RWPE2 (cell line): ENCODE data around the gene DDAH1.

ENCODE experiments used
- ATAC-seq: fragments of 200-7000 bp; cut with Tn5 transposase; 3 replicates; pipeline ENCODE4 v1.9.1; 2021; ENCODE audit warnings: low read depth
- DNase-seq: peaks from one replicate; pipeline ENCODE4 v3.0.0-alpha.2; 2020; ENCODE audit warnings: low spot score
- H3K27ac ChIP-seq: fragments of 450-650 bp; 2 replicates; pipeline ENCODE4 v1.5.1; 2017; ENCODE audit warnings: mild to moderate bottlenecking; ENCODE audit not compliant: poor library complexity, severe bottlenecking
- H3K27me3 ChIP-seq: fragments of 250-450 bp; sonication (Bioruptor Pico); 2 replicates; pipeline ENCODE4 v1.5.1; 2021; ENCODE audit warnings: mild to moderate bottlenecking, moderate library complexity; ENCODE audit not compliant: insufficient read depth, poor library complexity, severe bottlenecking
- H3K36me3 ChIP-seq: fragments of 250-450 bp; sonication (Bioruptor Pico); 2 replicates; pipeline ENCODE4 v1.5.1; 2020; ENCODE audit warnings: low read depth, mild to moderate bottlenecking, moderate library complexity
- H3K4me1 ChIP-seq: fragments of 250-450 bp; sonication (Bioruptor Pico); 2 replicates; pipeline ENCODE4 v1.5.1; 2021; ENCODE audit warnings: mild to moderate bottlenecking, moderate library complexity; ENCODE audit not compliant: insufficient read depth, poor library complexity, severe bottlenecking
- H3K4me3 ChIP-seq: fragments of 250-450 bp; sonication (Bioruptor Pico); 2 replicates; pipeline ENCODE4 v1.5.1; 2021; ENCODE audit warnings: mild to moderate bottlenecking, moderate library complexity; ENCODE audit not compliant: severe bottlenecking
- H3K9me3 ChIP-seq: fragments of 250-450 bp; sonication (Bioruptor Pico); 2 replicates; pipeline ENCODE4 v1.5.1; 2021; ENCODE audit warnings: mild to moderate bottlenecking, moderate library complexity; ENCODE audit not compliant: severe bottlenecking
- TF ChIP-seq, protein P1 (sequence below): fragments of 450-650 bp; IDR thresholded peaks from one replicate; pipeline ENCODE4 v1.5.1; 2017; ENCODE audit warnings: mild to moderate bottlenecking, moderate library complexity; ENCODE audit not compliant: poor library complexity, severe bottlenecking

Gene DDAH1

DNA sequence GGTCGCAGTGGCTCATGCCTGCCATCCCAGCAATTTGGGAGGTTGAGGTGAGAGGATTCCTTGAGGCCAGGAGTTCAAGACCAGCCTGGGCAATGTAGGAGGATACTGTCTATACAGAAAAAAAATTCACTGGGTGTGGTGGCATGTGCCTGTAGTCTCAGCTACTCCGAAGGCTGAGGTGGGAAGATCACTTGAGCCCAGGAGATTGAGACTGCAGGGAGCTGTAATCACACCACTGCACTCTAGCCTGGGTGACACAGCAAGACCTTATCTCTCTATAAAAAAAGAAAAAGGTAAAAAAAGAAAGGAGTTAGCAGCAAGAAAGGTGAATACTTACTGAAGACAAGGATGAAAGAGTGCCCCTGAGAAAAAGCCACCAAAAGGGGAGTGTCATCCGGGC lies 164.8 kb downstream of the DDAH1 start:
- ATAC-seq = no peak
- Histone ChIP-seq H3K4me1 (peaks cover 29% of the 10 kb centered on the region), H3K27me3 (no peaks in the 10 kb centered on the region), H3K9me3 (no peaks in the 10 kb centered on the region), H3K36me3 (no peaks in the 10 kb centered on the region), H3K27ac (no peak overlapping the region), H3K4me3 (no peak overlapping the region)
- TF ChIP-seq, protein P1, sequence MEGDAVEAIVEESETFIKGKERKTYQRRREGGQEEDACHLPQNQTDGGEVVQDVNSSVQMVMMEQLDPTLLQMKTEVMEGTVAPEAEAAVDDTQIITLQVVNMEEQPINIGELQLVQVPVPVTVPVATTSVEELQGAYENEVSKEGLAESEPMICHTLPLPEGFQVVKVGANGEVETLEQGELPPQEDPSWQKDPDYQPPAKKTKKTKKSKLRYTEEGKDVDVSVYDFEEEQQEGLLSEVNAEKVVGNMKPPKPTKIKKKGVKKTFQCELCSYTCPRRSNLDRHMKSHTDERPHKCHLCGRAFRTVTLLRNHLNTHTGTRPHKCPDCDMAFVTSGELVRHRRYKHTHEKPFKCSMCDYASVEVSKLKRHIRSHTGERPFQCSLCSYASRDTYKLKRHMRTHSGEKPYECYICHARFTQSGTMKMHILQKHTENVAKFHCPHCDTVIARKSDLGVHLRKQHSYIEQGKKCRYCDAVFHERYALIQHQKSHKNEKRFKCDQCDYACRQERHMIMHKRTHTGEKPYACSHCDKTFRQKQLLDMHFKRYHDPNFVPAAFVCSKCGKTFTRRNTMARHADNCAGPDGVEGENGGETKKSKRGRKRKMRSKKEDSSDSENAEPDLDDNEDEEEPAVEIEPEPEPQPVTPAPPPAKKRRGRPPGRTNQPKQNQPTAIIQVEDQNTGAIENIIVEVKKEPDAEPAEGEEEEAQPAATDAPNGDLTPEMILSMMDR = no peak
- DNase-seq = no peak

DNA sequence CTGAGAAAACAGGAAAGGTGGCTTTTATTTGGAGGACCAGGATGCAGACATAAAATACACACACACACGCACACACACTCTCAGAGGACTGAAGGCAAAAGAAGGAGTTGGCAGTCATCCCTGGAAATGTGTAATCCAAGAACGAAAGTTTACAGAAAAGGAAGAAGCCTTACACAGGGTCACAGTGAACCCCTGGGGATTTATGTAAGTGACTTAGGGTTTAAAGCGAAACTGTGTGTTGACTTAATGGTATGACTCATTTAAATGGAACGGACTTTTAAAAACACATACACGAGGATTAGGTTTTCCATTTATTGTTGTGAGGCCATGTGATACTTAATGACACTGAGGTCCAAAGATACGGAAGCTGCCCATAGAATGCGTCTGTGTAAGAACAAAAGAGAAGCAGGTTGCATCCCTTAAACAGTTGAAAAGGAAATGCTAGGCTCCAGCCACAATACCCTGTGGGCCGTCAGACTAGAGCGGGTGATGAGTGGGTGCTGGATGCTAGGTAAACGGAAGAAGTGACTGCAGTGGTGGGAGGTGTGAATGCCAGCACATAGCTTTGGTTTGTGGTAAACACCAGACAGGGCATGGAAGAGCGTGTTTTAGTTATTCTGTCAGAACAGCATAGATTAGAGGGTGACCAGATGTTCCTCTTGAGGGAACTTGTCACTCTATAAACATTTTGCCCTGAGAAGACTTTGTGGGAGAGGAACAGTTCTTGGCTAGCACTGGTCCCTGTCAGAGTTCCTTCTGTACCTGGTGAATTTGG lies 166.9 kb downstream of the DDAH1 start:
- Histone ChIP-seq H3K4me1 (peaks cover 38% of the 10 kb centered on the region), H3K36me3 (no peaks in the 10 kb centered on the region), H3K27me3 (no peaks in the 10 kb centered on the region), H3K9me3 (no peaks in the 10 kb centered on the region), H3K4me3 (no peak overlapping the region), H3K27ac (peak overlapping the region; percentile 87)
- TF ChIP-seq, protein P1 = no peak
- peak; percentile 59 for ATAC-seq
- no peak for DNase-seq

- TF ChIP-seq, protein P1 = no peak
- ATAC-seq (no peak), DNase-seq (no peak)
- Histone ChIP-seq H3K27ac (peak overlapping the region; percentile 87), H3K36me3 (no peaks in the 10 kb centered on the region), H3K4me1 (peaks cover 38% of the 10 kb centered on the region), H3K4me3 (no peak overlapping the region), H3K27me3 (no peaks in the 10 kb centered on the region), H3K9me3 (no peaks in the 10 kb centered on the region)
These were observed 167.5 kb downstream of the DDAH1 start for GRCh38 chr1:85297538-85297854.

- peaks cover 38% of the 10 kb centered on the region for H3K4me1 ChIP-seq
- no peaks in the 10 kb centered on the region for H3K27me3 ChIP-seq
- H3K9me3 ChIP-seq = no peaks in the 10 kb centered on the region
- H3K36me3 ChIP-seq = no peaks in the 10 kb centered on the region
- DNase-seq = no peak
- no peak overlapping the region for H3K4me3 ChIP-seq
- H3K27ac ChIP-seq = peak overlapping the region; percentile 87
- no peak for ATAC-seq
- TF ChIP-seq, protein P1 = no peak
These were observed 168.0 kb downstream of the DDAH1 start for GRCh38 chr1:85296980-85297379.

GRCh38 chr1:85295654-85296053 lies 169.3 kb downstream of the DDAH1 start:
- ATAC-seq (no peak), DNase-seq (no peak)
- H3K4me3 ChIP-seq = no peak overlapping the region
- H3K9me3 ChIP-seq = no peaks in the 10 kb centered on the region
- peaks cover 48% of the 10 kb centered on the region for H3K4me1 ChIP-seq
- peak overlapping the region; percentile 87 for H3K27ac ChIP-seq
- TF ChIP-seq, protein P1 = no peak
- H3K27me3 ChIP-seq = no peaks in the 10 kb centered on the region
- H3K36me3 ChIP-seq = no peaks in the 10 kb centered on the region
